ENCODE results near the gene STK16.
"Not testable (repeated sequence)": the region's sequence is repeated elsewhere in the genome, so short reads cannot be mapped to it uniquely, and the experiment has no call there.

Gene STK16, protein sequence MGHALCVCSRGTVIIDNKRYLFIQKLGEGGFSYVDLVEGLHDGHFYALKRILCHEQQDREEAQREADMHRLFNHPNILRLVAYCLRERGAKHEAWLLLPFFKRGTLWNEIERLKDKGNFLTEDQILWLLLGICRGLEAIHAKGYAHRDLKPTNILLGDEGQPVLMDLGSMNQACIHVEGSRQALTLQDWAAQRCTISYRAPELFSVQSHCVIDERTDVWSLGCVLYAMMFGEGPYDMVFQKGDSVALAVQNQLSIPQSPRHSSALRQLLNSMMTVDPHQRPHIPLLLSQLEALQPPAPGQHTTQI
- 5.2 to 20.1 (median 12.4) reads per million in 17 experiments for total RNA-seq

DNA sequence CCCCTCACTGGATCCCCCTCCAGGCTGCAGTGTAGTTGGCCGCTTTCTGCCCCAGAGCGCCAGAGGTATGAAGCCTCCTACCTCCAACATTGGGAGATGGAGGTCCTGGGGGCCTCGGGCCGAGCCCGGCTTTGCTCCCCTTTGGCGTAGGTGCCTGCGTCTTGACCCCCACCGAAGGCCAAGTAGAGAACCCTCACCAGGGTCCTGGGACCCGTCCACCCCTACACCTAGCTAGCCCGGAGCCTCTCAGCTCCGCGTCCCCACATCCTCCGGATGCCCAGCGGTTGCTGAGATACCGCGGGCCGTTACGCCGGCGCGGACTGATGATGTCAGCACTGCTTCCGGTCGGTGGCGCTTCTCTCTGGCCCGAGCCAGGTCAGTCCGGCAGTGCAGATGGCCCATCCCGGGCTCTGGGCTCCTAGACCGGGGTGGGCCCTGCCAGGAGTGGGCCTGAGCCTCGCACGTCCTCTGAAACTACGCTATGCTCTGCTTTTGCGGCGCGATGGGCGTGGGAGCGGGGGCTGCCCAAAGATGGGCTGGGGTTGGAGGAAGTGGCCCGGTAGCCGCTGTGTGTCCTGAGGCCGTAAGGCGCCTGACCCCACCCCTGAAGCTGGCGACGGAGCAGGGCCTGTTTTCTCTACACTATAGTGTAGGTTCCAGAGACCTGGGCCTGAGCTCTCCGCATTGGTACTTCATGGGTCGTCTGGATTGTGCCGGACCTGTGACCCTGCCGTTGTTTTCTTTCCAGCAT is at the start of gene STK16, which contains the start of gene GLB1L:
STK16 (plus strand) TSS at position 332 of the 751 bp plus-strand sequence. CDS start 521 bp downstream, outside the sequence.
GLB1L (minus strand) TSS at position 297 of the 751 bp plus-strand sequence. CDS start 1,871 bp downstream, outside the sequence.
- peak; percentile 94 to 97 (median 96) for DNase-seq

DNA sequence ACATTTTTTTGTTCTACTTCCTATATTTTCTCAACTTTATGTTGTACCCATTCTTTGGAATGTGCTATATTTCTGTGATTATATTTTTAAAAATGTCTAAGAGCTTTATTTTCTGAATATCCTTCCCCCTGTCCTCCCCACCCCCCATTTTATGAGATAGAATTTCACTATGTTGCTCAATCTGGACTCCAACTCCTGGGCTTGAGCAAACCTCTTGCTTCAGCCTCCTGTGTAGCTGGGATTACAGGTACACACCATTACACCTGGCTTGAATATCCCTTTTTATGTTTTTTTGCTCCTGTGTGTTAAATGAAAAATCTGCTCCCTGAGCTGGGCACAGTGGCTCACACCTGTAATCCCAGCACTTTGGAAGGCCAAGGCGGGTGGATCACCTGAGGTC is 47.9 kb upstream of the STK16 start:
- DNase-seq: no peak

DNA sequence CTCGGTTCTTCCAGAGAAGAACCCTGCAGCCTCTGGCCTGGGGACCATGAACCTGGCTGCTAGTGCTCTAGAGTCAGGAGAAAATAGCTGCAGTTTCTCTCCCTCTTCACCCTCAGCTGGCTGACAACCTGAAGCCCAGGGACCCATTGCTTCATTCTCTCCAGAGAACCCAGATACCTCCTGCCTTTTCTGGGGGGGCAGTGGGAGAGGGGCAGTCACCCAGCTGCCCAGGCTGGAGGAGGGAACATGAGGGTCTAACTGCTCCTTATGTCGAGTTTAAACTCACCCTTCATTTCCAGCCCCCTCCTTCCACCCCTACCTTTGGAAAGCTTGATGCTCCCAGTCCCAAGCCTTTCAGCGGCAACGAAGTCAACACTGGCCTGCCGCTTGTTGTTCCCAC is 46.3 kb upstream of the STK16 start:
- no peak for DNase-seq

DNA sequence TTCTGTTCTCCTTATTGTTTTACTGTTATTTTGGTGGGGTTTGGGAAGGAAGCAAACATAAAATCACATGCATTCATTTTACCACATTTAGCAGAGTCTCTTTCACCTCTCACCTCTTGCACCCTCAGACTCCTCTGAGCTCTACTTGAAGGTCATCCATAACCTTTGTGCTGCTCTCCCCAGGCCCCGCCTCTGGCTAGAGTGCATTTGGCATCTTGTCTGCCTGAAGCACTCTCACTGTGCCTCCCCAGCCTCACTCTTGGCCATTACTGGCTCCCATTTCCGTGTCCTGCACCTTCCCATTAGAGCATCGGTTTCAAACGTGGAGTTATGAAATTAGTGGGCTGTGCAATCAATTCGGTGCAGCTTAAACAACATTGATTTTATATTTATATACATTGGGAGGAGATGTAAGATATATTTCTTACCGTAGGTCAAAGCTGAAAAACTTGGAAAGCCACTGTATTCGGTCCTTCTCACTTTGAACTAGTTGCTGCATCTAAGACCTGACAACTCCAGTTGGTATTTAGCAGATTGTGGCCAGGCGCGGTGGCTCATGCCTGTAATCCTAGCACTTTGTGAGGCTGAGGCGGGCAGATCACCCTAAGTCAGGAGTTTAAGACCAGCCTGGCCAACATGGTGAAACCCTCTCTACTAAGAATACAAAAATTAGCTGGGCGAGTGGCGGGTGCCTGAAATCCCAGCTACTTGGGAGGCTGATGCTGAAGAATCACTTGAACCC is 45.6 kb upstream of the STK16 start:
- no peak for DNase-seq

DNA sequence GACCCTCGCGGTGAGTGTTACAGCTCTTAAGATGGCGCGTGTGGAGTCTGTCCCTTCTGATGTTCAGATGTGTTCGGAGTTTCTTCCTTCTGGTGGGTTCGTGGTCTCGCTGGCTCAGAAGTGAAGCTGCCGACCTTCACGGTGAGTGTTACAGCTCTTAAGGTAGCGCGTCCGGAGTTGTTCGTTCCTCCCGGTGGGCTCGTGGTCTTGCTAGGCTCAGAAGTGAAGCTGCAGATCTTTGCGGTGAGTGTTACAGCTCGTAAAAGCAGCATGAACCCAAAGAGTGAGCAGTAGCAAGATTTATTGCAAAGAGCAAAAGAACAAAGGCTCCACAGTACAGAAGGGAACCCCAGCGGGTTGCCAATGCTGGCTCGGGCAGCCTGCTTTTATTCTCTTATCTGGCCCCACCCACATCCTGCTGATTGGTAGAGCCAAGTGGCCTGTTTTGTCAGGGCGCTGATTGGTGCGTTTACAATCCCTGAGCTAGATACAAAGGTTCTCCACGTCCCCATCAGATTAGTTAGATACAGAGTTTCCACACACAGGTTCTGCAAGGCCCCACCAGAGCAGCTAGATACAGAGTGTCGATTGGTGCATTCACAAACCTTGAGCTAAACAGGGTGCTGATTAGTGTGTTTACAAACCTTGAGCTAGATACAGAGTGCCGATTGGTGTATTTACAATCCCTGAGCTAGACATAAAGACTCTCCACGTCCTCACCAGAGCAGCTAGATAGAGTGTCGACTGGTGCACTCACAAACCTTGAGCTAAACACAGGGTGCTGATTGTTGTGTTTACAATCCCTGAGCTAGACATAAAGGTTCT is 44.6 kb upstream of the STK16 start:
- DNase-seq: not testable (repeated sequence)

DNA sequence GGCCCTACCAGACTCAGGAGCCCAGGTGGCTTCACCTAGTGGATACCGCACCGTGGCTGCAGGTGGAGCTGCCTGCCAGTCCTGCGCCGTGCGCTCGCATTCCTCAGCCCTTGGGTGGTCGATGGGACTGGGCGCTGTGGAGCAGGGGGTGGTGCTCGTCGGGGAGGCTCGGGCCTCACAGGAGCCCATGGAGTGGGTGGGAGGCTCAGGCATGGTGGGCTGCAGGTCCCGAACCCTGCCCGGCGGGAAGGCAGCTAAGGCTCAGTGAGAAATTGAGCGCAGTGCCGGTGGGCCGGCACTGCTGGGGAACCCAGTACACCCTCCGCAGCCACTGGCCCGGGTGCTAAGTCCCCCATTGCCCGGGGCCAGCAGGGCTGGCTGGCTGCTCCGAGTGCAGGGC is 43.9 kb upstream of the STK16 start:
- DNase-seq: not testable (repeated sequence)

DNA sequence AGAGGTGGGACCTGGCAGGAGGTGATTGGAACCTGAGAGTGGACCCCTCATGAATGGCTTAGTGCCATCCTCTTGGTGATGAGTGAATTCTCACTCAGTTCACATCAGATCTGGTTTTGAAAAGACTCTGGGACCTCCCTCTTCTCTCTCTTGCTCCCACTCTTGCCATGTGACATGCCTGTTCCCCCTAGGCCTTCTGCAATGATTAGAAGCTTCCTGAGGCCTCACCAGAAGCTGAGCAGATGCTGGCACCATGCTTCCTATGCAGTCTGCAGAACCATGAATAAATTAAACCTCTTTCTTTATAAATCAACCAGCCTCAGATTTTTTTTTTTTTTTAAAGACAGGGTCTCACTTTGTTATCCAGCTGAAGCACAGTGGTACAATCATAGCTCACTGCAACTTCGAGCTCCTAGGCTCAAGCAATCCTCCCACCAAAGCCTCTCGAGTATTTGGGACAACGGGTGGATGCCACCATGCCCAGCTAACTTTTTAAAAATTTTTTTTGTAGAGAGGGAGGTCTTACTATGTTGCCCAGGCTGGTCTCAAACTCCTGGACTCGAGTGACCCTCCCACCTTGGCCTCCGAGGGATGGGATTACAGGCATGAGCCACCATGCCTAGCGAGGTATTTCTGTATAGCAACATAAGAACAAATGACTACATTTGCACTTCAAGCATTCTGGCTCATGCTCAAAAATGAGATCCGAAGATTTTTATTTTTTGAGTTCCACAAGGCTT is 40.7 kb upstream of the STK16 start:
- DNase-seq: no peak

DNA sequence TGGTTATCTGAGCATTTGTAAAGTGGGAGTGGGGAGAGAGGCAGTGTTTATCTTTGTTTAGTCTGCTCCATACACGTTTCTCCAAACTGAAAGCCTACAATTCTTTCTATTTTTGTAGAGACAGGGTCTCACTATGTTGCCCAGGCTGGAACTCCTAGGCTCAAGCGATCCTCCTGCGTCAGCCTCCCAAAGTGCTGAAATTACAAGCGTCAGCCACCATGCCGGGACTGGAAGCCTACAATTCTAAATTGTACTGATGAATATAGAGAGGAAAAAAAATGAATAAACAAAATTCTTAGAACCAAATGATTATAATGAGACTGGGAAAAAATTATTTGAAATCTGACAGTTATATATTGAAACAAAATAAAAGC is 40.1 kb upstream of the STK16 start:
- no peak for DNase-seq

DNA sequence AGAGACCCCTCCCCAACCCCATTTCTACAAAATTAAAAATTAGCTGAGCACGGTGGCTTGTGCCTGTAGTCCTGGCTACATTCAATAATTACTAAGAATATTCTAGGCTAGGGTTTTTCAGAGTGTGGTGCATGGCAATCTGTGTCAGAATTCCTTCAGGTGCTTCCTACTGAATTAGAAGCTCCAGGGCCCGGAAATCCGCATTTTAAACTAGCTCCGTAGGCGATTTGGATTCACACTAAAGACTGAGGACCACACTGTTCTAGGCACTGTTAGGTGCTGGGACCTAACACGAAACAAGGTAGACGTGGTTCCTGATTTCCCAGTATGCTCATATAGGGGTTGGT is 39.3 kb upstream of the STK16 start:
- no peak for DNase-seq

DNA sequence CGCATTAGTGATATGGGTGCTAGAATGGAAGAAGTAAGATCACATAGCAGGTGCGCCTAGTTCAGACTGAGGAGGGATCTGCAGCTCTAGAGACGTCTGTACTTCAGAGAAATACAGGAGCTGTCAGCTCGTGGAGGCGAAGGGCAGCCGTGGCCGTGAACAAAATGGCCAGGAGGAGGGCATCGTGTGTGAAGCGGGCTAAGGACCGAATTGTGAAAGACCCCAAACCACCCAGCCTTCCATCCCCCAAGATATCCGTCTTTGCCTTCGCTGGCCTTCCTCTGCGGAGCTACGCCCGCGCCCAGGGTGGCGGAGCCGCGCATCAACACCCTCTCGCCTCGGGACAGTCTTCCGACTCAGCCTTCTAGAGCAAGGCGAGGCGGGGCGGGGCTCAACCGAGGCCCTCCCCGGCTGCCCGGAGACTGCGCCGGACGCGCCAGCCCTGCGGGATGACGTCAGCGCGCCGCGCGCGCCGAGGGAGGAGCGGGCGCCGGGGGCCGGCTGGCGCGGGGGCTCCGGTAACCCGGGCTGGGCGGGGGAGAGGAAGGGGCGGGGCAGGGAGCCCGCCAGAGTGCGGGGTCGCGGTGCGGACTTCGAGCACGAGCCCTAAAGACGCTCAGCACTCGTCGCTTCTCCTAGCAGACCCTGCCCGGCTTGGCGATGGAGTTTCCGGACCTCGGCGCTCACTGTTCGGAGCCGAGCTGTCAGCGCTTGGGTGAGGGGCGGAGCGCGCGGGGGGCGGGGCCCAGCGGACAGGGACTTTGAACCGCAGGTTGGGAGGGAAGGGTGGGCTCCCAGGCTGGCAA is 38.7 kb upstream of the STK16 start, which contains the start of gene ZFAND2B:
ZFAND2B (plus strand) TSS at position 455 of the 806 bp plus-strand sequence; CDS start at position 661, 206 bp downstream.
- DNase-seq: peak; percentile 97 to 99 (median 98)

DNA sequence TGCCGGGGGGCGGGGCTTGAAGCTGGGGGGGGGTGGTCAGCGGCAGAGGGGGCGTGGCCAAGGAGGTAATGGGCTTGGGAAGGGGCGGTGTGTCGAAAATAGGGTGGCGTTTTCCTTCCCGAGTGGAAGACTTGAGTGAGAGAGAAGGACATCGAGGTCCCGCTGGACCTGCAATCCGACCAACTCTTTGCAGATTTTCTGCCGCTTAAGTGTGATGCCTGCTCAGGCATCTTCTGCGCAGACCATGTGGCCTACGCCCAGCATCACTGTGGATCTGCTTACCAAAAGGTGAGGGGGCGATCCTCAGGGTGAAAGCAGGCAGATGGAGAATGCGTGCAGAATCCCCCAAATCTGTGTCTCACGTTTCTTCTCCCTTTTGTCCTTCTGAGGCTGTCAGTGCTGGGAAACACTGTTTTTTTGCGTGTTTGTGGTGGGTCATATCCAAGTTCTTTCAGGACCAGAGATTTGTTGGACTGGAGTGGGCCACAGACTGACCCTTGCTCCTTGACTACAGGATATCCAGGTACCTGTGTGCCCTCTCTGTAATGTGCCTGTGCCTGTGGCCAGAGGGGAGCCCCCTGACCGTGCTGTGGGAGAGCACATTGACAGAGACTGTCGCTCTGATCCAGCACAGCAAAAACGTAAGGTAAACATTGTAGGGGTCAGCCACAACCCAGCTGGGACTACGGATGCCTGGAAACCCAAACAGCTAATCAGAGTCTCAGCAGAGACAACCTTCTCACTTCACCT is 38.0 kb upstream of the STK16 start:
- DNase-seq: no peak

DNA sequence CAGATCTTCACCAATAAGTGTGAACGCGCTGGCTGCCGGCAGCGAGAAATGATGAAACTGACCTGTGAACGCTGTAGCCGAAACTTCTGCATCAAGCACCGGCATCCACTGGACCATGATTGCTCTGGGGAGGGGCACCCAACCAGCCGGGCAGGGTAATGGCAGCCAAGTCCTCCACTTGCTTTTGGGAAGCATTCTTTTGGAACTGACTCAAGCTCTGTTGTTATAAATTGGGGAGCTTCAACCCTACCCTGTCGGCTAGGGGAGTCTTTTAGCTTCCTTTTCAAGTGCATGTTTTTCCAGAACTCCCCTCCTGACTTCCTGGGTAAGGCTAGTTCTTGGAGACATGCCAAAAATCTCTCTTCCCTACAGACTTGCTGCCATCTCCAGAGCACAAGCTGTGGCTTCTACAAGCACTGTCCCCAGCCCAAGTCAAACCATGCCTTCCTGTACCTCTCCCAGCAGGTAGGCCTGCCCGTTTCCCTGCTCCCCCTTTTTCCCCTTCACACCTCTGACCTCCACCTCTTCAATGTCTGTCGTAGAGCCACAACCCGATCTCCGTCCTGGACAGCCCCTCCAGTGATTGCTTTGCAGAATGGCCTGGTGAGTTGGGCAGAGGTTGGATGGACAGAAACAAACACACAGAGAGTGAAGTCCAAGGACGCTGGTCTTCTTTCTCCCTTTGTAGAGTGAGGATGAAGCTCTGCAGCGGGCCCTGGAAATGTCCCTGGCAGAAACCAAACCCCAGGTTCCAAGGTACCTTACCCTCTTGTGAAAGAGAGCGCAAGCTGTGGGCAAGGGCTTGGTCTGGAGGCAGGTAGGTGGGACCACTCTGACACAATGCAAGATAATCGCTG is 37.2 kb upstream of the STK16 start:
- peak; percentile 10 to 55 (median 36) for DNase-seq

DNA sequence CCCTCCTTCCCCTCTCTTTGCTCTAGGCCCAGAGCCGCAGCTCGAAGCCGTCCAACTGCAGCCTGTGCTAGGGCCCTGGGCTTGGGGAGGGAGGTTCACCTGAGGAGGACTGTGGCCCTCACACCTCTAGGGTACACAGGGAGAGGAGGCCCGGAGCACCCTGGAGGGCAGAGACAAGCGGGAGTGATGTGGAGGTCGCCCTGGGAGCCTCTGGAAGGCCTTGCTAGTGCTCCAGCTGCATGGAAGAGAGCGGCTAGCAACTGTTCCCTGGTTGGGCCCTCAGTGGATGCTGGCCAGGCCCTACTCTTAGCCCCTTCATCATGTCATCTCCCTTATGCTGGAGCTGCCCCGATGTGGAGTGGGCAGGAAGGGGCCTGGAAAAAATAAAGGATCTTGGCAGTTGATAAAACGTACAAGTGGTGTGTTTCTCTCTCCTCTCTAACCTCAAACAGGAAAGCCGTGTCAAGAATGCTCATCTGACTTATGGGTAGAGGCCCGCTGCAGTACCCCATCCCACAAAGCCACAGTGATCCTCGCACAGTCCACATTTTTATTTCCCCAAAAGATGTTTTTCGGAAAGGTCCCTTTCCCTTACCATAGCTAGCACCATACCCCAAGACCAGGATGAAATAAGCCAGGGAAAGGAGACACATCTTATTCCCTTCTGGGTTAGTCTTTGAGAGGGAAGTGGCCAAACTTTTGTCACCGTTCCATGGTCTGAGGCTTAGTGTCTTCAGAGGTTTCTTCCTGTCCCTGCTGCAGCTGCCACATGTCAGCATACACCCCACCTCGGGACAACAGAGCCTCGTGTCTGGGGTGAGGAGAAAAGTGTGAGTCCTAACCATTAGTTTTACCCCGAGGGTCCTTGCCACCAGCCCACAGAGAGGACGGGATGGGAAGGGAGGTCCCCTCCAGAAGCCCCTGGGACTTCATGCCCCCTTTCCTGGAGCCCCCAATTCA is 35.8 kb upstream of the STK16 start:
- DNase-seq: no peak

DNA sequence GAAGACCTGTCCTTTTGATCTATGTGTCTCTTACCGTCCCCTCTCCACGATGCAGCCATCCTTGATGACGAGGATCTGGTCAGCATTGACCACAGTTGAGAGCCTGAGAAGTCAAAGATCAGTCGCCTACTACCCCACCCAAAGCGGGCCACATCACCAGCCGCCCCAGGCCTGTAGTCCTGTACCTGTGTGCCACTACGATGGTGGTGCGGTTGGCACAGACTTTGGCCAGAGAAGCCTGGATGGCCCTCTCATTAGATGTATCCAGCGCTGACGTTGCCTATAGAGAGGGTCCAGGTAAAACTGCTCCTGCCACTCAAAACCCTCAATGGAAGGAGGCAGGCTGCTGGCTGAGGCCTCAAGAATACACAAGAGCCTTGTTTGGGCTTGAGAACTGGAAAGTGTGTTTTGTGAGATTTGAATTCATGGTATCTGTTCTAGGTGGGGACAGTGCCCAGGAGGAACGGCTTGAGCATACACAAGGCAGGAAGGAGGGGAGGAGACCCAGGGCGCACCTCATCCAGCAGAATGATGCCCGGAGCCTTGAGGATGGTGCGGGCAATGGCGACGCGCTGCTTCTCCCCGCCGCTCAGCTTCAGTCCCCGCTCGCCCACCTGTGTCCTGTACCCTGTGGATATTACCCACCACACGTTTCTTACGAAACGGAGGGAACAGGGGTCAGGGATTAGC is 34.9 kb upstream of the STK16 start:
- no peak for DNase-seq

DNA sequence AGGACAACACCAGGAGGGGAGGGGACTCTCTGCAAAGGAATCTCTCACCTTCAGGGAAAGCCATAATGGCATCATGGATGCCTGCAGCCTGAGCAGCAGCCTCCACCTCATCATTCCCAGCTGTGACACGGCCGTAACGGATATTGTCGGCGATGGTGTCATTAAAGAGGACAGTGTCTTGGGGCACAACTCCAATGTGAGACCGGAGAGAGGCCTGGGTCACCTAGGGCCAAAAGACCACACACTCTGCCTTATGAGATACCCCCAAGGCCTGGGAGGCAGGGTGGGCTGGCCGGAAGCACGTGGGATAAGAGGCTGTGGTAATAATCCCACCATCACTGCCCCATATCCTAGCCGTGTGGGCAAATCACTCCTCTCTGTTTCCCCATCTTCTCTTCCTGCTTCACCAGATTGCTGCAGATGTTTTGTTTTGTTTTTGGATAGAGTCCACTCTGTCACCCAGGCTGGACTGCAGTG is 34.4 kb upstream of the STK16 start:
- DNase-seq: no peak

DNA sequence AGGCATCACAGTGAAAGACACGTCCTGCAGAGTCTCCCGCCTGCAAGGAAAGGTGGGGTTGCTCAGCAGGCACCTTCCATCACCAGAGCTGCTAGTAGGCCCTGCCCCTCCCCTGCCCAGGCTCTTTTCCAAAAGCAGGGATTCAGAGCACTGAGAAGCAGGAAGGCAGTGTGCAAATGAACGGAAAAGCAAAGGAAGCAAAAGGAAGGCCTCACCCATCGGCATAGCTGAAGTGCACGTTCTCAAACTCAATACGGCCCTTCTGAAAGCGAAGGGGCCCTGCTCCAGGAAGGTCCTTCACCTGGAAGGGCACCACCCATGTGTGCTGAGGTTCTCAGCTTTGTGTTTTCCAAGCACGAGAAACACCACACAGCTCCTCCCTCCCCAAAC is 32.3 kb upstream of the STK16 start:
- DNase-seq: no peak
